Endothelial cell (in vitro differentiated cells): Measurements from ENCODE around the gene ADD1. TPM values are rescaled to one million over a fixed set of nuclear protein-coding genes. Genes with fewer than 3 reads are reported as not detected.

Source experiments
- DNase-seq: peaks from one replicate; pipeline ENCODE4 v3.0.0; 2021; ENCODE audit warnings: low spot score
- H3K27ac Mint-ChIP-seq: one replicate; pipeline ENCODE4 v1.8.0; 2021; ENCODE audit warnings: mixed read lengths, inconsistent platforms; ENCODE audit not compliant: unreplicated experiment
- H3K27me3 Mint-ChIP-seq: one replicate; pipeline ENCODE4 v1.8.0; 2021; ENCODE audit warnings: mild to moderate bottlenecking, moderate library complexity, mixed read lengths, inconsistent platforms; ENCODE audit not compliant: unreplicated experiment
- H3K36me3 Mint-ChIP-seq: one replicate; pipeline ENCODE4 v1.8.0; 2021; ENCODE audit warnings: mild to moderate bottlenecking, low read depth, mixed read lengths, inconsistent platforms; ENCODE audit not compliant: unreplicated experiment
- H3K4me1 Mint-ChIP-seq: one replicate; pipeline ENCODE4 v1.8.0; 2021; ENCODE audit warnings: mild to moderate bottlenecking, mixed read lengths, inconsistent platforms; ENCODE audit not compliant: unreplicated experiment
- H3K4me3 Mint-ChIP-seq: one replicate; pipeline ENCODE4 v1.8.0; 2021; ENCODE audit warnings: mild to moderate bottlenecking, mixed read lengths, inconsistent platforms; ENCODE audit not compliant: unreplicated experiment
- H3K9me3 Mint-ChIP-seq: one replicate; pipeline ENCODE4 v1.8.0; 2021; ENCODE audit warnings: mixed read lengths, inconsistent platforms; ENCODE audit not compliant: unreplicated experiment
- CTCF ChIP-seq: fragments of 200-600 bp; sonication (generic); IDR thresholded peaks from one replicate; pipeline ENCODE4 v1.5.0; 2021; ENCODE audit warnings: antibody characterized with exemption; ENCODE audit not compliant: unreplicated experiment
- total RNA-seq: library from RNA; stranded (reverse); fragmentation: NEBNext Ultra II Directional; extraction: Animal tissue kit (Norgen Biotek cat#: 25700); gene quantifications from one replicate; pipeline ENCODE4 v1.2.1, GENCODE V29; 2021; ENCODE audit not compliant: unreplicated experiment

The ADD1 gene
- total RNA-seq, 1 donor from 2014 or later, result 337 TPM

DNA sequence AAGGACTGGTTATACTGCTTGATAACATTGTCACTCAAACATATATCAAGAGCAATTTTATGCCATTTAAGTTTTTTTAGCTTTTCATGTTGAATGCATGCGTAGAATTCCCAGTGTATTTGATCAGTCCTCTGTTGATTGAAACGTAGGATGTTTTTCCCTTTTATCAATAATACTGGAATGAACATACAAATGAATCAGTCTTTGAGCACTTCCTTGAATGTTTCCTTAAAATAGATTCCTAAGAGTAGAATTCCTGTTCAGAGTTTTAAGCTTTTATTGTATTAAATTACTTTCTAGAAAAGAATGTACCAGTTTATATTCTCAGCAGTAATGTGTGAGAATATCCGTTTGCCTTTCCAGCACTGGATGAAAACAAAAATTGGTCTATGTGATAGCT, 37.8 kb downstream of the ADD1 start:
- no peak for DNase-seq
- Mint-ChIP-seq H3K27me3 (peaks cover 7% of the 10 kb centered on the region), H3K4me3 (no peak overlapping the region), H3K27ac (no peak overlapping the region), H3K4me1 (peaks cover 16% of the 10 kb centered on the region), H3K36me3 (peaks cover 45% of the 10 kb centered on the region), H3K9me3 (no peaks in the 10 kb centered on the region)
- no peak for TF ChIP-seq CTCF

DNA sequence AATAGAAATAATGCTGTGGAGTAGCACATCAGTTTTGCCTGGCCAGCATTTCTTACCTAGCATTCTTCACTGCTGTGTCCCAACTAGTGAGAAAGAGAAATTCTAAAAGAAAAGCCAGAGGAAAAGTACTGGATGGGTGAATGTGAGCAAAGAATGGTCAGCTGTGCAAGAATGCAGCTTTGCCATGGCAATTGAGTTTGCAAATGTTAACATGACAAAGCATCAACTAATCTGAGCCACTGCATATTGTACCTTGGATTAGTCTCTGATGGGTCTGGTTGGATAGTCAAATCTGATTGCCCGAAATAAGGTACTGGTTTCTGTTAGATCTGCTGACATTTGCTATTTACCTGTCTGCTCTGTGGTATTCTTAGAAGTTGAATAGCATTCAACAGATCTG, 38.7 kb downstream of the ADD1 start:
- H3K36me3 Mint-ChIP-seq, result peaks cover 47% of the 10 kb centered on the region
- no peak overlapping the region for H3K27ac Mint-ChIP-seq

DNA sequence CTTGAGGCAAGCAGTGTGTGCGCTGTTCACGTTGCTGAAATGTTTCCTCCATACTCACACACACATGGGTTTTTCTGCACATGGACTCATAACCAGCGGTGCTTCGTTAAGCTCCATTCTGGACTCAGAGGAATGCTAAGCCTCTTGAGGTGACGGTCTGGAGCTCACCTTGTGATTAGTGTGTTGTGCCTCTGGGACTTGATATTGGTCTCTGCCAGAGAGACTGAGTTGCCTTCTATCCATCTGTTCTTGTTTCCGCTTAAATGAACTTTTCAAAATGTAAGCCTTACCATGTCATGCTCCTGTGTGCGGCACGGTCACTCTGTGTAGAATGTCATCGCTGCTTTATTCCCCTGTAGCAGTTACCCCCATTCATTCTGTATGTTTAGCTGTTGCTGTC, 42.5 kb downstream of the ADD1 start:
- Mint-ChIP-seq H3K4me1 (peaks cover 4% of the 10 kb centered on the region), H3K27me3 (no peaks in the 10 kb centered on the region), H3K36me3 (peaks cover 25% of the 10 kb centered on the region), H3K9me3 (no peaks in the 10 kb centered on the region), H3K27ac (no peak overlapping the region), H3K4me3 (no peak overlapping the region)
- TF ChIP-seq CTCF, result no peak
- DNase-seq, result no peak

More for the DNA sequence above, 38.7 kb downstream of the ADD1 start:
- Mint-ChIP-seq H3K4me1 (peaks cover 11% of the 10 kb centered on the region), H3K9me3 (no peaks in the 10 kb centered on the region), H3K4me3 (no peak overlapping the region), H3K27me3 (peaks cover 6% of the 10 kb centered on the region)
- no peak for DNase-seq
- TF ChIP-seq CTCF, result no peak

GRCh38 chr4:2886622-2887021, 43.0 kb downstream of the ADD1 start:
- Mint-ChIP-seq H3K4me3 (no peak overlapping the region), H3K36me3 (peaks cover 25% of the 10 kb centered on the region)

GRCh38 chr4:2887343-2887742, 43.7 kb downstream of the ADD1 start:
- H3K27me3 Mint-ChIP-seq, result no peaks in the 10 kb centered on the region

More at GRCh38 chr4:2886622-2887021, 43.0 kb downstream of the ADD1 start:
- Mint-ChIP-seq H3K4me1 (peaks cover 4% of the 10 kb centered on the region), H3K9me3 (no peaks in the 10 kb centered on the region), H3K27me3 (no peaks in the 10 kb centered on the region), H3K27ac (no peak overlapping the region)
- DNase-seq, result no peak
- no peak for TF ChIP-seq CTCF

More at GRCh38 chr4:2887343-2887742, 43.7 kb downstream of the ADD1 start:
- Mint-ChIP-seq H3K9me3 (no peaks in the 10 kb centered on the region), H3K27ac (no peak overlapping the region), H3K36me3 (peaks cover 28% of the 10 kb centered on the region), H3K4me1 (peaks cover 4% of the 10 kb centered on the region), H3K4me3 (no peak overlapping the region)
- TF ChIP-seq CTCF, result no peak
- no peak for DNase-seq
